ENCODE results near the gene ZNF563. TPM values are rescaled to one million over a fixed set of nuclear protein-coding genes. Genes with fewer than 3 reads are reported as not detected.

ZNF563 gene
- total and polyA plus RNA-seq, 2 experiments from 2014 or later = 4.0 to 6.8 TPM

GRCh38 chr19:12353375-12353774 is 19.9 kb upstream of the ZNF563 start:
- H3K36me3 ChIP-seq (replicated peaks; ENCODE audit: insufficient read depth, low read depth) = peaks cover 7% of the 10 kb centered on the region
- no peak overlapping the region for H3K27ac ChIP-seq
- no peak overlapping the region for H3K4me2 ChIP-seq
- H3K79me2 ChIP-seq = no peaks in the 10 kb centered on the region
- no peaks in the 10 kb centered on the region for H3K4me1 ChIP-seq (ENCODE audit: insufficient read depth)
- DNase-seq (ENCODE audit: low spot score) = no peak
- peaks cover 41% of the 10 kb centered on the region for H3K9me3 ChIP-seq (ENCODE audit: low read depth)
- H3K9me2 ChIP-seq (replicated peaks; ENCODE audit: insufficient read depth) = no peaks in the 10 kb centered on the region
- no peaks in the 10 kb centered on the region for H3K27me3 ChIP-seq
- TF ChIP-seq EZH2 (IDR thresholded peaks at IDR 0.05; ENCODE audit: borderline replicate concordance) (no peak), EZH2phosphoT487 (IDR thresholded peaks at IDR 0.05; ENCODE audit: low read depth, severe bottlenecking, unreplicated experiment) (no peak), CTCF (IDR thresholded peaks at IDR 0.05; ENCODE audit: poor library complexity) (no peak)
- no peak overlapping the region for H2AFZ ChIP-seq
- H3K4me3 ChIP-seq = no peak overlapping the region
- no peaks in the 10 kb centered on the region for H4K20me1 ChIP-seq (ENCODE audit: insufficient read depth, poor library complexity, severe bottlenecking)
- 87% methylated on average over 4 of the region's 4 CpGs for WGBS (ENCODE audit: low lambda C conversion rate, missing lambda C conversion rate)

- Histone ChIP-seq H3K27ac (no peak overlapping the region), H3K79me2 (no peaks in the 10 kb centered on the region), H3K9me3 (ENCODE audit: low read depth) (peaks cover 47% of the 10 kb centered on the region), H3K27me3 (no peaks in the 10 kb centered on the region), H3K9me2 (replicated peaks; ENCODE audit: insufficient read depth) (no peaks in the 10 kb centered on the region), H3K4me3 (no peak overlapping the region), H3K4me2 (no peak overlapping the region), H4K20me1 (ENCODE audit: insufficient read depth, poor library complexity, severe bottlenecking) (no peaks in the 10 kb centered on the region), H3K36me3 (replicated peaks; ENCODE audit: insufficient read depth, low read depth) (peaks cover 7% of the 10 kb centered on the region), H3K4me1 (ENCODE audit: insufficient read depth) (no peaks in the 10 kb centered on the region), H2AFZ (no peak overlapping the region)
- no peak for DNase-seq (ENCODE audit: low spot score)
- TF ChIP-seq EZH2phosphoT487 (IDR thresholded peaks at IDR 0.05; ENCODE audit: low read depth, severe bottlenecking, unreplicated experiment) (no peak), CTCF (IDR thresholded peaks at IDR 0.05; ENCODE audit: poor library complexity) (no peak), EZH2 (IDR thresholded peaks at IDR 0.05; ENCODE audit: borderline replicate concordance) (no peak)
- WGBS (ENCODE audit: low lambda C conversion rate, missing lambda C conversion rate) = 98% methylated on average over 5 of the region's 5 CpGs
Measured at GRCh38 chr19:12350890-12351197, 17.4 kb upstream of the ZNF563 start.

GRCh38 chr19:12350185-12350889 is 16.9 kb upstream of the ZNF563 start:
- TF ChIP-seq EZH2phosphoT487 (IDR thresholded peaks at IDR 0.05; ENCODE audit: low read depth, severe bottlenecking, unreplicated experiment) = no peak
- TF ChIP-seq EZH2 (IDR thresholded peaks at IDR 0.05; ENCODE audit: borderline replicate concordance) = no peak
- no peak for TF ChIP-seq CTCF (IDR thresholded peaks at IDR 0.05; ENCODE audit: poor library complexity)
- Histone ChIP-seq H3K27me3 (no peaks in the 10 kb centered on the region), H3K27ac (no peak overlapping the region), H3K36me3 (replicated peaks; ENCODE audit: insufficient read depth, low read depth) (peaks cover 7% of the 10 kb centered on the region), H3K4me1 (ENCODE audit: insufficient read depth) (no peaks in the 10 kb centered on the region), H2AFZ (no peak overlapping the region), H3K4me2 (no peak overlapping the region), H4K20me1 (ENCODE audit: insufficient read depth, poor library complexity, severe bottlenecking) (no peaks in the 10 kb centered on the region), H3K4me3 (no peak overlapping the region), H3K9me2 (replicated peaks; ENCODE audit: insufficient read depth) (no peaks in the 10 kb centered on the region), H3K79me2 (no peaks in the 10 kb centered on the region), H3K9me3 (ENCODE audit: low read depth) (peaks cover 50% of the 10 kb centered on the region)
- no peak for DNase-seq (ENCODE audit: low spot score)
- 98% methylated on average over 8 of the region's 8 CpGs for WGBS (ENCODE audit: low lambda C conversion rate, missing lambda C conversion rate)
